PC-9 (cell line): ENCODE results near the gene PLA2G4D. TPM values are rescaled to one million over a fixed set of nuclear protein-coding genes. Genes with fewer than 3 reads are reported as not detected.
"Not testable (repeated sequence)": the region's sequence is repeated elsewhere in the genome, so short reads cannot be mapped to it uniquely, and the experiment has no call there.

Source experiments
- BruUV-seq: library from RNA; stranded (reverse); fragments of 400-500 nt; replicated peaks from 2 replicates; lab custom pipeline; 2021; lab: Mats Ljungman, UMichigan
- CTCF ChIA-PET: fragments of 300-600 bp; sonication (Branson Sonifier 250); formaldehyde crosslinking; loops from one replicate; lab custom pipeline; 2022; ENCODE audit warnings: antibody characterized with exemption; lab: Charles Lee
- POLR2A ChIA-PET: fragments of 300-600 bp; sonication (Branson Sonifier 250); formaldehyde crosslinking; loops from one replicate; lab custom pipeline; 2022; ENCODE audit warnings: antibody characterized with exemption; ENCODE audit not compliant: unreplicated experiment; lab: Charles Lee
- DNase-seq, 2 experiments: peaks; one replicate each; pipeline versions ENCODE4 v3.0.0 to v3.0.0-alpha.2; 2015 to 2022; ENCODE audit warnings: mixed read lengths in 1 of 2
- H2AFZ ChIP-seq: fragments of 200-600 bp; sonication (generic); 2 replicates; pipeline ENCODE4 v1.8.1; 2017; ENCODE audit warnings: antibody characterized with exemption
- H3F3A ChIP-seq: fragments of 200-600 bp; sonication (generic); 2 replicates; pipeline ENCODE4 v1.8.1; 2017; ENCODE audit warnings: antibody characterized with exemption, mild to moderate bottlenecking, low read depth; ENCODE audit not compliant: insufficient read depth
- H3K27ac ChIP-seq: fragments of 200-600 bp; sonication (generic); 2 replicates; pipeline ENCODE4 v1.6.1; 2016; ENCODE audit warnings: mixed run types
- H3K27me3 ChIP-seq: fragments of 200-600 bp; sonication (generic); 2 replicates; pipeline ENCODE4 v1.6.1; 2016; ENCODE audit warnings: low read depth, mixed run types; ENCODE audit not compliant: insufficient read depth
- H3K36me3 ChIP-seq: fragments of 200-600 bp; sonication (generic); 2 replicates; pipeline ENCODE4 v1.6.1; 2016; ENCODE audit warnings: low read depth, mixed run types
- H3K4me1 ChIP-seq: fragments of 200-600 bp; sonication (generic); replicated peaks from 2 replicates; pipeline ENCODE4 v1.6.1; 2016; ENCODE audit warnings: mixed run types; ENCODE audit not compliant: insufficient read depth
- H3K4me2 ChIP-seq: fragments of 200-600 bp; sonication (generic); 2 replicates; pipeline ENCODE4 v1.6.1; 2017; ENCODE audit warnings: mixed run types
- H3K4me3 ChIP-seq: fragments of 200-600 bp; sonication (generic); 2 replicates; pipeline ENCODE4 v1.6.1; 2016; ENCODE audit warnings: mixed run types
- H3K79me2 ChIP-seq: fragments of 200-600 bp; sonication (generic); 2 replicates; pipeline ENCODE4 v1.6.1; 2017; ENCODE audit warnings: low read depth, mixed run types
- H3K9me2 ChIP-seq: fragments of 200-600 bp; sonication (generic); 2 replicates; pipeline ENCODE4 v1.8.1; 2017; ENCODE audit warnings: mild to moderate bottlenecking; ENCODE audit not compliant: insufficient read depth
- H3K9me3 ChIP-seq: fragments of 200-600 bp; sonication (generic); 2 replicates; pipeline ENCODE4 v1.8.1; 2016; ENCODE audit warnings: low read depth; ENCODE audit not compliant: insufficient read depth
- H4K20me1 ChIP-seq: fragments of 200-600 bp; sonication (generic); 2 replicates; pipeline ENCODE4 v1.8.1; 2017; ENCODE audit not compliant: insufficient read depth
- EZH2 ChIP-seq: fragments of 200-600 bp; sonication (generic); IDR thresholded peaks from 2 replicates; pipeline ENCODE4 v1.8.0; 2017; ENCODE audit warnings: antibody characterized with exemption, low read depth
- intact Hi-C: fragments of 100-400 bp; cut with micrococcal nuclease; formaldehyde crosslinking; loops from one replicate; pipeline ENCODE4 v1.10.0; 2022; ENCODE audit not compliant: unreplicated experiment
- total RNA-seq: library from RNA; stranded (reverse); gene quantifications from 2 replicates; pipeline ENCODE4 v1.2.3, GENCODE V29; 2021
- TF ChIP-seq, protein P1 (sequence below): fragments of 200-600 bp; sonication (generic); conservative IDR thresholded peaks from 2 replicates; pipeline ENCODE4 v1.6.1; 2017; ENCODE audit warnings: mixed run types, antibody characterized with exemption, mild to moderate bottlenecking, moderate library complexity

The PLA2G4D gene
- total RNA-seq, 1 experiment from 2014 or later, result 0.90 TPM

GRCh38 chr15:42093966-42094365 lies 396 bp downstream of the PLA2G4D start:
- Histone ChIP-seq H4K20me1 (no peaks in the 10 kb centered on the region), H3K36me3 (no peaks in the 10 kb centered on the region), H3K27me3 (no peaks in the 10 kb centered on the region), H3K4me1 (peaks cover 16% of the 10 kb centered on the region), H3K79me2 (no peaks in the 10 kb centered on the region), H3K9me3 (no peaks in the 10 kb centered on the region), H3F3A (no peaks in the 10 kb centered on the region), H3K9me2 (no peaks in the 10 kb centered on the region), H3K27ac (no peak overlapping the region), H2AFZ (no peak overlapping the region), H3K4me3 (no peak overlapping the region), H3K4me2 (no peak overlapping the region)
- DNase-seq, result no peak
- ChIA-PET CTCF (no interaction called here), POLR2A (no interaction called here)
- intact Hi-C loops, result no loop called here
- no TSS peak for BruUV-seq
- TF ChIP-seq, protein P1, sequence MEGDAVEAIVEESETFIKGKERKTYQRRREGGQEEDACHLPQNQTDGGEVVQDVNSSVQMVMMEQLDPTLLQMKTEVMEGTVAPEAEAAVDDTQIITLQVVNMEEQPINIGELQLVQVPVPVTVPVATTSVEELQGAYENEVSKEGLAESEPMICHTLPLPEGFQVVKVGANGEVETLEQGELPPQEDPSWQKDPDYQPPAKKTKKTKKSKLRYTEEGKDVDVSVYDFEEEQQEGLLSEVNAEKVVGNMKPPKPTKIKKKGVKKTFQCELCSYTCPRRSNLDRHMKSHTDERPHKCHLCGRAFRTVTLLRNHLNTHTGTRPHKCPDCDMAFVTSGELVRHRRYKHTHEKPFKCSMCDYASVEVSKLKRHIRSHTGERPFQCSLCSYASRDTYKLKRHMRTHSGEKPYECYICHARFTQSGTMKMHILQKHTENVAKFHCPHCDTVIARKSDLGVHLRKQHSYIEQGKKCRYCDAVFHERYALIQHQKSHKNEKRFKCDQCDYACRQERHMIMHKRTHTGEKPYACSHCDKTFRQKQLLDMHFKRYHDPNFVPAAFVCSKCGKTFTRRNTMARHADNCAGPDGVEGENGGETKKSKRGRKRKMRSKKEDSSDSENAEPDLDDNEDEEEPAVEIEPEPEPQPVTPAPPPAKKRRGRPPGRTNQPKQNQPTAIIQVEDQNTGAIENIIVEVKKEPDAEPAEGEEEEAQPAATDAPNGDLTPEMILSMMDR, result no peak
- TF ChIP-seq EZH2, result no peak

- no peaks in the 10 kb centered on the region for H3K79me2 ChIP-seq
- H3K4me2 ChIP-seq, result peak overlapping the region; percentile 62
- no peak for TF ChIP-seq EZH2
- TF ChIP-seq, protein P1, result no peak
- no peaks in the 10 kb centered on the region for H3K36me3 ChIP-seq
- no peak overlapping the region for H3K27ac ChIP-seq
- peaks cover 24% of the 10 kb centered on the region for H3K4me1 ChIP-seq
- CTCF ChIA-PET, result interaction anchor here (0.5 to 0.8 kb wide), 3 partner anchors 8 to 1003 kb away, joined by 3 to 8 read pairs (median 3); no protein-coding TSS in a partner anchor
- no peak overlapping the region for H3K4me3 ChIP-seq
- no TSS peak for BruUV-seq
- no peak overlapping the region for H2AFZ ChIP-seq
- POLR2A ChIA-PET, result interaction anchor here (0.5 to 0.6 kb wide), 2 partner anchors 9 to 559 kb away, joined by 3 to 4 read pairs; no protein-coding TSS in a partner anchor
- H3F3A ChIP-seq, result no peaks in the 10 kb centered on the region
- no peaks in the 10 kb centered on the region for H4K20me1 ChIP-seq
- DNase-seq, result peak; percentile 50 to 78
- intact Hi-C loops, result no loop called here
- H3K9me3 ChIP-seq, result no peaks in the 10 kb centered on the region
- no peaks in the 10 kb centered on the region for H3K27me3 ChIP-seq
- H3K9me2 ChIP-seq, result no peaks in the 10 kb centered on the region
Measured at GRCh38 chr15:42092398-42093318, 1.7 kb downstream of the PLA2G4D start.

DNA sequence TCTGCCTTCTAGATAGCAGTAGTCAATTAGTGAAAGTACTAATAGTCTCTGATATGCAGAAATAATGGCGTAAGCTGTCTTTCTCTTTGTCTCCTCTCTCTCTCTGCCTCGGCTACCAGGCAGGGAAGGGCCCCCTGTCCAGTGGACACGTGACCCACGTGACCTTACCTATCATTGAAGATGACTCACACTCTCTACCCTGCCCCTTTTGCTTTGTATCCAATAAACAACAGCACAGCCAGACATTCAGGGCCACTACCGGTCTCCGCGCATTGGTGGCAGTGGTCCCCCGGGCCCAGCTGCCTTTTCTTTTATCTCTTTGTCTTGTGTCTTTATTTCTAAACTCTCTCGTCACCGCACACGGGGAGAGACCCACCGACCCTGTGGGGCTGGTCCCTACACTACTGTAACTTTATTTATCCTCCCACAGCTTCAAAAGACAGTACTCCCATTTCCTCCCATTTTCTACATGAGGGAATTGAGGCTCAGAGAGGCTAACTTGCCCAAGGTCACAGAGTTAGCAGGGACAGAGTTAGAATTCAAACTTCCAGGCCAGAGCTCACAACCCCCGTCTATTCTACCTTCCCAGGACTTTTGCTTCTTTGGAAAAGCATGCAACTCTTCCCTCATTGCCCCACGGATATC lies 2.5 kb downstream of the PLA2G4D start:
- H3F3A ChIP-seq, H3K36me3 ChIP-seq, H3K79me2 ChIP-seq, H4K20me1 ChIP-seq, H3K9me3 ChIP-seq, intact Hi-C loops, H2AFZ ChIP-seq, H3K27me3 ChIP-seq, H3K27ac ChIP-seq, H3K9me2 ChIP-seq, H3K4me3 ChIP-seq: not testable (repeated sequence)
- CTCF ChIA-PET, result interaction anchor here (0.8 kb wide), 2 partner anchors 7 to 122 kb away, joined by 3 read pairs; no protein-coding TSS in a partner anchor
- Histone ChIP-seq H3K4me2 (peak overlapping the region; percentile 62), H3K4me1 (peaks cover 25% of the 10 kb centered on the region)
- BruUV-seq, result TSS peak; percentile 61
- POLR2A ChIA-PET, result interaction anchor here (0.6 kb wide), 1 partner anchor 8 kb away, joined by 3 read pairs; no protein-coding TSS in a partner anchor
- DNase-seq, result peak in 1 of 2 experiments; percentile 23
